ENCODE measurements around the gene BBS9.

BBS9 gene

DNA sequence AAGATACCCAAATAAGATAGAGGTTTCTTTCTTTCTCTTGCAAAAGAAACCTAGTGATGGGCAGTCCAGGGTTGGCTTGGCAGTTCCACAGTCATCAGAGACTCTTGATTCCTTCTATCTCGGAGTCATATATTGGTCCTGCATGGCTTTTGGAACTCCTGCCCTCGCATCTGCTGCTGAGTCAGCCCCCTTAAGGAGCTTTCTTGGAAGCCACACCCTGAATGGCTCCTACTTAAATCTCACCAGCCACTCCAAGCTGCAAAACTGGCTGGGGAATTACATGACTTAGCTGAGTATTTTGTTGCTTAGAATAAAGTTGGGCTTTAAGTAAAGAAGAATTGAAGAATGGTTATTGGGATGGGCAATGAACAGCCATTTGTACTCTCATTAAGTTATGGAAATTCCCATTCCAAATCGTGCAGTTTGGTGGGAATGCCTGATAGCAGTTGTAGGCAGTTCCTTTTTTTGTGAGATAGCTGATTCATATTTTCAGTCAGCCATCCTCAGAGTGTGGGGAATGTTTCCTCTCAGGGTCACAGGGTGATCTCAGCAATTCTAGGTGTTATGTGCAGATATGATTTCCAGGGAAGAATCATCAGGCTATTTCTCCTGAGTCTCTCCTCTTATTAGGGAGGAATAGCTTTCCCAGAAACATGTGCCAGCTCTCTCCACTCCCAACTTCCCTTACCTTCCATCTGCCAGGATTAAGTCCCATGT is 209.9 kb downstream of the BBS9 start:
- no peak overlapping the region for H3K27ac ChIP-seq
- DNase-seq (ENCODE audit: low read depth, low spot score): no peak

DNA sequence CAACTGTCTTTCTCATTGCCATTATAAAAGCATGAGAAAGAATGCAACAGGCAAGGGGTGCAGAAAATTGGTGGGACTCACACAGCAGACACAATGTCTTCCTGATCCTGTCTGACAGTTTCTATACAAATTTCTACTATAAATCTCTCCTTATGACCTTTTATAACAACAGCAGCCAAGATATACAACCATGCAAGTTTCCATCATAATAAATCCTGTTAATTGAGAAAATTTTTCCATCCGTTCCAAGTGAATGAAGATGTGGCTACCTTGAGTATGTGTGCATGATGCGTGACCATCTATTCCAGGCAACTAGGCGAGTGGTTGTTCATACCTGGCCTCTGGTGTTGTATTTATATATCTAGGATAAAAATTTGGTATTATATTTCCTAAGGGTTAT is 216.7 kb downstream of the BBS9 start:
- no peak for DNase-seq (ENCODE audit: low read depth, low spot score)
- H3K27ac ChIP-seq: no peak overlapping the region

DNA sequence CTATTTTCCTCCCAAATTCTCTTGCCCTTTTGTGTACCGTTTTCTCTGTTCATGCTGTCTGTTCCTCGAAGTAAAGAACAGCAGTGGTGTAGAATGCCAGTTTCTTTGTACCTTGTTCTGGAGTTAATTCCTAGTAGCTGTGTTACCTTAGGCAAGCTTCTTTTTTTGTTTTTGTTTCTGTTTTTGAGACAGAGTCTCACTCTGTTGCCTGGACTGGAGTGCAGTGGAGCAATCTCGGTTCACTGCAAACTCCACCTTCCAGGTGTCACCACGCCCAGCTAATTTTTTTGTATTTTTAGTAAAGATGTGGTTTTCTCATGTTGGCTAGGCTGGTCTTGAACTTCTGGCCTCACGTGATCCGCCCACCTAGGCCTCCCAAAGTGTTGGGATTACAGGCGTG is 221.2 kb downstream of the BBS9 start:
- no peak for DNase-seq (ENCODE audit: low read depth, low spot score)
- H3K27ac ChIP-seq: no peak overlapping the region

DNA sequence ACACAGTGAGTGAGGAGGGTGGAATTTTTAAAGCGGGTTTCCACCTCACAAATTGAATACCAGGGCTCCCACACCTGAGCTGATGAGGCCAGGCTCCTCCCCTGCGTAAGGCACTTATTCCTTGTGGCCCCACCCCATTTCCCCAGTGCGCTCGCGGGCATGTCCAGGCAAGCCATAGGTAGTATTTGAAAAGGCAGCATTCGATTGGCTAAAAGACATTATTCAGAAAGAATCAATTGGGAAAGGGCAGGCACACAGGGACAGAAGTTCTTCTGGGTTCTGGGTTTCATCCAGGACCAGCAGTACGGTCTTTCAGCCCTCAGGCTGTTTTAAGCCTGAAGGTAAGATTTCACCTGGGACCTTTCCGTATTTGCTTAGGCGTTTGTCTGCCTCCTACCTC is 222.3 kb downstream of the BBS9 start:
- H3K27ac ChIP-seq: no peak overlapping the region
- no peak for DNase-seq (ENCODE audit: low read depth, low spot score)

DNA sequence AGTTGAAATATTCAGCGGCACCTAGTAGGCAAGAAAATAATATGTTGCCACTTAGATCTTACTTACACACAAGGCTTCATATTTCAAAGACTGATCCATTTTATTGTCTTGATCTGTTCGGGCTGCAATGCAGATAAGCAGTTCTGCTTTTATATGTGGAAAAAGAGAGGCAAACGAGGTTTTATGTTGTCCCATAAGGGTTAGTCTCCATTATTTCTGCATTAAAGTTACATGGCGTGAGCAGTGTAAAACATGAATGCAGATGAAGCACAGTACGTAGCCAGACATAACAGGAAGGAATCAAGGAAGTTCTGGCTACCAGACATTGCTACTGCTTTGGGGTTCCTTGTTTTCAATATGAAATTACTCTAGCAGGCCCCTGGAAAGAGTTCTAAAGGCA is 224.8 kb downstream of the BBS9 start:
- no peak for DNase-seq (ENCODE audit: low read depth, low spot score)

DNA sequence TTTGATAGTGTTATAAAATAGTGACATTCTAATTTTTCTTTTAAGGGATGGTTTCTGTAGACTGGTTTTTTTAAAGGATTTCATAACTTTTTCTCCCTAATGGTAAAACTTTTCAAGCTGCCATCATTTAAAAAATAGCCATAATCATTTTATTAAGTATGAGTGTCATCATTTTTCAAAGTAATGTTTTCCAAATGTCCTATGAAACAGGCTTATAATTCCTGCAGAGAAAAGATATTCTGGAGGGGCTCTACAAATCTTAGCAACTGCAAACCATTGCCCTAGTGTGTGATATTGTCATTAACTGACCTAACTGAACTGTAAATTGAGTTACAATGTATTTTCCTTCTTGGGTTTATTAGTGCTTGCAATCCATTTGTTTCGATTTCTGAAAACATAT is 226.0 kb downstream of the BBS9 start:
- no peak for DNase-seq (ENCODE audit: low read depth, low spot score)
- H3K27ac ChIP-seq: no peak overlapping the region

More for the DNA sequence above, 224.8 kb downstream of the BBS9 start:
- H3K27ac ChIP-seq: no peak overlapping the region

DNA sequence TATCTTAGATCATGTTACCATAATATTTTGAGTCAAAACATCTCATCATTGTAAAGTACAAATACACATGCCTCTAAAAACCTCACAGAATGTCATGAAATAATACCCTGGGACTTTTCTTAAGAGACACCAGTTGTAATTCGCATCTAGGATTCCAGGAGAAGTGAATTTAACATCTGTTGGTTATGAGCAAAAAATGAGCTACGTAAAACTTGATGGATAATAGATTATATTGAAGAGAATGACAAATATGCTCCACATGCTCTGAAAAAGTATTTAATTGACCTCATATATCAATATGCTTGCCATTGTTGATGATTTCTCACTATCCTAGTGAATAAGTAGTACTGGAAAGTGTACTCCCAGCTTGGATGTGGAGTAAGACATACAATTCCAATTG is 227.0 kb downstream of the BBS9 start:
- DNase-seq (ENCODE audit: low read depth, low spot score): no peak
- no peak overlapping the region for H3K27ac ChIP-seq

DNA sequence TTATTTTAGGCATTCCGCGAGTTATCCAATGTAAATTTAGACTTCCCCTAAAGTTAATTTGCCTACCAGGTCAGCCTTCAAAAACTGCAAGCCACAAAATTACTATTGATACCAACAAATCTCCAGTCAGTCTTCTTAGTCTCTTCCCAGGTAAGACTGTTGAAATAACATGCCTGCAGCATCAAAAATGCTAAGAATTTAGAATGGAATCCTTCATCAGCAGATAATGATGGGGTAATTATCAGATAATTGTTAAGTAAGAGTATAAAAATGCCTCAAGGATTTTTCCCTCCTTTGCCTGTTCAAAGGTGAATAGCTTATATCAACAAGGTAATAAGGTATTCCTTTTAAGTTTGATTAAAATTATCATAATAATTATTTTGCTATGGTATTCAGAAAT is 228.5 kb downstream of the BBS9 start:
- no peak overlapping the region for H3K27ac ChIP-seq
- no peak for DNase-seq (ENCODE audit: low read depth, low spot score)

DNA sequence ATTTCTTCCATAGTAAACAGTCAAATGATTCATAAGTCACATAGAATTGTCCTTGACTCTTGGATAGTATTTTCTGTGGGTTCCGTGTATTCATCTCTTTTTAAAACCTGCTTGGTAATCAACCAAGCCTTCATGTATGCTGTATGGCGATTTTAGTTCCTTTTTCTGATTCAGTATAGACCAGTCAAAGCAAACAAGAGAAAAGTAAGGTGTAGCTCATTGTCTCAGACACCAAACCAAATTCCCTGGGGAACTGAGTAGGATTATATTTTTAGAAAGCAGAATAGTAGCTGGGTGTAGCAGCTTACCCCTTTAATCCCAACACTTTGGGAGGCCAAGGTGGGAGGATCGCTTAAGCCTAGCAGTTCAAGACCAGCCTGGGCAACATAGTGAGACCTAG is 240.5 kb downstream of the BBS9 start:
- H3K27ac ChIP-seq: no peak overlapping the region
- no peak for DNase-seq (ENCODE audit: low read depth, low spot score)

DNA sequence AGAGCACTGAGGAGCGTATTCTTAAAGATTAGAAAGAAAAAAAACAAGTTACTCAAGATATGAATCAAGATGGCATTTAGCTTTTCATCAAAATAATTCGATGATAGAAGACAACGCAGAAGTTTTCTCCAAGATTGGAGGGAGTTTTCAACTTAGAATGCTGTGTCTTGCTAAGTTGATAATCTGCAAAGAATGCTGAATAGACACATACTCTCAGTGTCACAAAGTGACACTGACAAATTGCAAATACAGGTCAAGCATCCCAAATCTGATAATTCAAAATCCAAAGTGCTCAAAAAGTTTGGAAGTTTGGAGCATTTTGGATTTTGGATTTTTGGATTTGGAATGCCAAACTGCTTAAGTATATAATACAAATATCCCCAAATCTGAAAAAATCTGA is 243.8 kb downstream of the BBS9 start:
- DNase-seq (ENCODE audit: low read depth, low spot score): no peak
- no peak overlapping the region for H3K27ac ChIP-seq

DNA sequence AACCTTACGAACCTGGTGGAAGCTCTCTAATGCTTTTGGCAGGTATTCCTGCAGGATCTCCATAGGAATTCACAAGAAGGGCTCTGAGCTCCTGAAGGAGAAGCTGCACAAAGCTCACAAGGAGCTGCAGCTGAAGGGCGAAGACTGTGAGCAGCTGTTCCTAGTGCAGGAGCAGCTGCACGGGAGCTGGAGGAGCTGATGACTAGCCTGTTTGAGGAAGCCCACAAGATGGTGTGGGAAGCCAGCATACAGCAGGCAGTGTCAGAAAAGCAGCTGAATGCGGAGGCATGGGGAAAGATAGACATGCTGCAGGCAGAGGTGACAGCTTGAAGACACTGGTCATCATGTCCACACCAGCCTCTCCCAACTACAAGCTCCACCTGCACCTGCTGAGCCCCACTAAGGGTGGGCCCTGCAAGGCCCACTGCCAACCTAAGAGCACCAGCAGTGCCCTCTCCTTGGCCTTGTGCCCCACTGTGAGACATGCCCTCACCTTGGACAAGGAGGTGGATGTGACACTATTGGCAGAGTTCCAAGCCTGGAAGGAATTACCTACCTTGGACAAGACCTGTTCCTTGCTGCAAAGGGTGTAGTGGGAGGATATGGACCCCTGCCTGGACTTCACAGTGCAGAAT is 250.6 kb downstream of the BBS9 start:
- H3K27ac ChIP-seq: no peak overlapping the region
- DNase-seq (ENCODE audit: low read depth, low spot score): no peak

DNA sequence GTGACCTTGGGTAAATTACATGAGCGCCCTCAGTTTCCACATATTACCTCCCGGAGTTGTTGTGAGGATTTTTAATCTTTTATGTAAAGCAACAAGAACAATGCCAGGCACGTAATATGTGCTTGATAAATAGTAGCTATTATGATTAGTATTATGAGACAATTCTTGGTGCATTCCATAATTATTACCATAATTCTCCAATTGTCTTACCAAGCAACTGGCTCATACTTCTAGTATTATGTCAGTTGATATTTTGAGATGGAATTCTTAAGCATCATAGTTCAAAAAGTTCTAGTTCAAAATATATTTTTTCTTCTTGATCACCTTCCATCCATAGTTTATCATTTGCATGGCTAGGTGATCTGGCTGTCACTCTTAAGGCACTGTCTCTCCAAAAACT is 259.0 kb downstream of the BBS9 start:
- no peak for DNase-seq (ENCODE audit: low read depth, low spot score)
- H3K27ac ChIP-seq: no peak overlapping the region

DNA sequence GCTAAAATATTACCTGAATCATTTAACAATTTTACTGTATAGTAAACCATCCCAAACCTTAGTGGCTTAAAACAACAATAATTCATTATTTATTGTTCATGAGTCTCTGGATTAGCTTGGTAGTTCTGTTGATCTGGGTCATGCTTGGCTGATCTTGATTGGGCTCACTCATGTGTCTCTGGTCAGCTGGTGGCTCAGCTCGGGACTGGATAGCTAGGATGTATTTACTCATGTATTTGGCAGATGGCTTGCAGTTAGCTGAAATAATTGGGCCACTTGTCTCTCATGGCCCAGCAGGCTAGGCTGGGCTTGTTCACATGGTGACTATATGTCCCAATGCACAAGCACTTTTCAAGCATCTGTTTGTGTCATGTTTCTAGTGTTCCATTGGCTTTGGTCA is 262.8 kb downstream of the BBS9 start:
- H3K27ac ChIP-seq: no peak overlapping the region
- DNase-seq (ENCODE audit: low read depth, low spot score): no peak

DNA sequence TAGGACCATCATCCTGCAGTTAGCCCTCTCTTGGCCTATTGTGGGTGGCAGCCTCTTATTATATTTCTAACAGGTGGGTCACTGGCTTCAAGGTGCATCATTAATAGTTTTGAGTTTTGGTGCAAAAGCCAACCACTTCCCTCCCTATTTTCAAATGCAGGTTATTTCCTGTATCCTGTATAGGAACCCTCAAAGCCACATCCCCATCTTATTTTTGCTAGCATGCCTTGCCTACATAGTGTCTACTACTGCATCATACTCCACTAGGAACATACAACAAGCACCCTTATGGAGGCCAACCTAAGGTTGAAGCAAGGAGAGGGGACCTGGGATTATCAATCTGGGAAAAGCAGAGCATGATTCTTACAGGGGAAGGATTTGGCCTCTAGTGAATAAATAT is 264.4 kb downstream of the BBS9 start:
- no peak overlapping the region for H3K27ac ChIP-seq
- DNase-seq (ENCODE audit: low read depth, low spot score): no peak

DNA sequence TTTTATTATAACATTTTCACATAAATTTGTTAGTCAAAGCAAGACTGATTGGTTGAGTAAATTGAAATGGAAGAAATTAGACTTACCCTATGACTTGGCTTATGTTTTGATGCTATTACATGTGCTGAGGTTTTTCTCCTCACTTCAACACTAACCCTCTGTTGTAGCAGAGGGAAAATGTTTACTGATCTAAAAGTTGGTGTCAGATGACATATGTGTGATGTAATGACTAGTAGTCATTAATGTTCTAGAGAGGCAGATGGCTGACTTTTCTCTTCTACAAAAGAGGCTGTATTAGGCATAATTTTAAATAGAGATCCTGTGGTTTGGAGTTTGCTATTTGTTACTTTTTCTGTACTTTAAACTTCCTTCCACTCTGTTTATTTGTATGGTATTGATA is 266.0 kb downstream of the BBS9 start:
- no peak for DNase-seq (ENCODE audit: low read depth, low spot score)
- no peak overlapping the region for H3K27ac ChIP-seq

DNA sequence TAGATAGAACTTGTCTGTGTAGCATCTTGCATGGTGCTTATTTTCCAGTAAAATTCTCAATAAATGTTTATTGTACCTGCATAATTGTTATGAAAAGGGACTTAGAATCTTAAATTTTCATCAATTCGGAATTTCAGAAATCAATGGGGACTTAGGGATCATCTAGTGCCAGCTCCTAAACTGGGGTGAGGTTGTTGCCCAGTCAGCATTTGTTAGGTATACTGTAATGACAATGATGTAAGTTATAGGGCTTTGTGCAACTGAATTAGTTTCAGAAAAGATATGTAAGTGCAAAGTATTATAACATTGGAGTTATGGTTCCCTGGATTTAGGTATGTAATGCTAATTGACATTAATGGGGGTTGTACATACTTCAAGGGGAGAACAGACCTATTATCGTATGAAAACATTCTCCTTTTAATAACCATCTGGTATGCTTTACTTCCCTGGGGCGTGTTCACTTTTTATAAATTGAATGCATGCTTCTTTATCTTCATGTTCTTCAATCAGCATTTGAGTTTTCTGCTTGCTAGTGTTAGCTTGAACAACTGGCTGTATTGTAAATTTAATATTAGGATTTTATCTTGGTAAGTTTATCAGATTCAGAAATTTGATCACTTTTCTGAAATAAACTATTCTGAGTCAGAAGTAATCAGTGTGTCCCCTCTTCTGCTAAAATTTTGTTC is 270.3 kb downstream of the BBS9 start:
- DNase-seq (ENCODE audit: low read depth, low spot score): no peak
- H3K27ac ChIP-seq: no peak overlapping the region

DNA sequence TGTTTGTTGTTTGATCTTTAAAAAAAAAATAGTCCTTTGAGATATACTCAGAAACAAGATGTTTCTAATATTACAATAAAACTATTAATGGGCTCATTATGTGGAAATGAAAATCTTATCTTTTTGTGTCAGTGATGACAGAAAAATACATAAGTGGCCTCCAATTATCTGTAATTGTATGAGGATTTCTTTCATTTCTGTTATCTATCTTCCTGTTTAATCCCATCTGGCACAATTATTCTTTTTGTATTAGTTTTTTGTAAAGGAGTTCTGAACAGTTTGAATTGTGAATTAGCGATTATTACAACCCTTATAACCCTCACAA is 270.8 kb downstream of the BBS9 start:
- H3K27ac ChIP-seq: no peak overlapping the region
- no peak for DNase-seq (ENCODE audit: low read depth, low spot score)

DNA sequence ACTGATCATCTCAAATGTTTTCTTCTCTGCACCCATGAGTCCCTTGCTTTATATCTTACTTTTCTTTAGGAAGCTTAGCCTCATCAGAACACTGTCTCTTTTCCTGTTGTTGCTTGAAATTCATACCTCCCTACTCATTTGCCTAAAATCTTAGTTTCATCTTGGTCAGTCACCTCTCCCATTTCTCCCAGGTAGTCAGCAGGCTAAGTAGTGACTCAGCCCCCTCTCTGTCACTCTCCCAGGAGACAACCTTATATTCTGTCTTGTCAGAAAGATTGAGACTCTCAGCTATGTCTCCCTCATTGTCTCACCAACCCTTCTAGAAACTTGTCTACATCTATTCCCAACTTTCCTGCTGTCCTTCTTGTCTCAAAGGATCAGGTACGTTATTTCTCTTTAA is 280.9 kb downstream of the BBS9 start:
- no peak overlapping the region for H3K27ac ChIP-seq

DNA sequence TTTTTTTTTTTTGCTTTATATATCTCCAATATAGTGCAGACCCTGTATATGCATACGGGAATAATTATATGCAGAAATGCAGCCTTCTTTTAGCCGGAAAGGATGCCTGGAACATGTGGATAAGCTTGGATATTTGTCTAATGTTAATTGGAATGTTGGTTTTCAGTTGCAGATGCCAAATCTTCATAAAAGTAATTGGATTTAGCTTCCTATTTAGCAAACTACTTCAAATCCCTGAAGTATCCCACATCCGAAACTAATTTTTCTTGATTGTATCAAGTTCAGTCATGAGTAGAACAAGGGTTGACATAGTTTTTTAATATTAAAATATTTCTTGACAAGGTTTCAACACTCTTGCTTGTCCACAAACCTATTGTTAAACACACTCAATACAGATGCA is 281.7 kb downstream of the BBS9 start:
- no peak for DNase-seq (ENCODE audit: low read depth, low spot score)
- no peak overlapping the region for H3K27ac ChIP-seq

More for the DNA sequence above, 280.9 kb downstream of the BBS9 start:
- DNase-seq (ENCODE audit: low read depth, low spot score): no peak

DNA sequence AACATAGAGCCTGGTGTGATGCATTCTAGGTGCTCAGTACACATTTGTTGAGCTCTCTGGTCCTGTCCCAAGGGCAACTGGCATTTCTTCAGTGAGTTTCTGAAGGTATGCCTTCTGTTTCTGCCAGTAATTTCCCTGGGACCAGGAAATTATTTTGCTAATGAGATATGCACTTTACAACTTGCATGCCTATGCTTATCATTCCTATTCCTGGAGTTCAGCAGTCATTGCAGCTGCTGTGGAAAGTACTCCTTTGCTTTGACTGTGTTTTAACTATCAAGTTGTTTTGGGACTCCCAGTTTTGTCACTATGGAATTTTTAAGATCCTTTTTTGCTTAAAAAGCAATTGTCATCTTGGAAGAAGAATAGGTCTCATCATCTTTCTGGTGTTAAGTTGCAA is 283.0 kb downstream of the BBS9 start:
- DNase-seq (ENCODE audit: low read depth, low spot score): no peak
- no peak overlapping the region for H3K27ac ChIP-seq

DNA sequence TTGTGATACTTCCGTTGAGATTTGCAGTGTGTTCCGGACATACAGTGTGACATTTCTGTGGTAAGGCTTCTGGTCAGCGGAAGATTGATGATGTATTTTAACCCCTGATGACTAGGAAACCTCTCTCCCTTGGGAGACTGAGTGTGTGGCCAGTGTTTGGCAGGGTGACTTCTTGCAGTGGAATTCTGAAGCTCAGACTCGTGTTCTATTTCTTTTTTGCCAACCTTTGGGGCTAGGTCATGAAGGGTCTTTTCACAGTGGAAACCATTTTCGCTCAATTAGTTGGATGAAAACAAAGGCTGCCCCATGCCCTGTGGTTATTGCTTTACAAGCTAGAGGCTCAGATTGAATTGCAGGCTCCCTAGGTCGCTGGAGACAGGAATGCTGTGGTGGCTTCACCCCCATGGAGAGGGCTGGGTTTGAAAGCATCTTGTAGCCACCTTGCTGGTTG is 288.9 kb downstream of the BBS9 start:
- H3K27ac ChIP-seq: no peak overlapping the region
- DNase-seq (ENCODE audit: low read depth, low spot score): no peak
